HepG2 (cell line): Measurements from ENCODE around the gene DPCD.

ENCODE experiments used
- FOXA1 ChIP-seq, 2 experiments: fragments of 450-650 bp in 1 of 2; sonication (generic) in 1 of 2; formaldehyde crosslinking in 1 of 2; IDR thresholded peaks; 2 replicates each; pipeline versions ENCODE4 v1.4.0 to v1.6.1; 2016 to 2020; ENCODE audit warnings: missing genetic modification reagents in 1 of 2
- PPARG ChIP-seq: conservative IDR thresholded peaks from 2 replicates; pipeline ENCODE4 v1.6.1; 2016; ENCODE audit warnings: missing biosample characterization, missing genetic modification reagents
- REST ChIP-seq, 2 experiments: IDR thresholded peaks; 2 replicates each; pipeline ENCODE4 v1.6.1; 2011 to 2012; ENCODE audit warnings: low read length in 2 of 2, borderline replicate concordance in 1 of 2, low read depth in 1 of 2, mild to moderate bottlenecking in 1 of 2, moderate library complexity in 1 of 2
- TEAD2 ChIP-seq: sonication (generic); formaldehyde crosslinking; IDR thresholded peaks from 2 replicates; pipeline ENCODE4 v1.9.0; 2021; ENCODE audit warnings: missing genetic modification reagents
- THAP7 ChIP-seq: sonication (generic); formaldehyde crosslinking; IDR thresholded peaks from 2 replicates; pipeline ENCODE4 v1.8.1; 2023; ENCODE audit warnings: mild to moderate bottlenecking, missing genetic modification reagents
- ZNF232 ChIP-seq: sonication (generic); formaldehyde crosslinking; IDR thresholded peaks from 2 replicates; pipeline ENCODE4 v1.4.0; 2020; ENCODE audit warnings: missing genetic modification reagents, borderline replicate concordance

- TF ChIP-seq PPARG (CRISPR knock-in tag) (no peak), TEAD2 (CRISPR knock-in tag) (no peak), FOXA1 (IDR thresholded peaks at IDR 0.05) (no peak), FOXA1 (CRISPR knock-in tag; IDR thresholded peaks at IDR 0.05) (no peak), ZNF232 (CRISPR knock-in tag) (no peak), THAP7 (CRISPR knock-in tag) (no peak), REST (IDR thresholded peaks at IDR 0.05; ENCODE audit: borderline replicate concordance in 1 of 2, low read depth in 1 of 2, low read length in 2 of 2) (no peak)
Observed at GRCh38 chr10:101559596-101560297, 28.4 kb upstream of the DPCD start.
